Measurements from ENCODE around the gene TRAK1.

TRAK1 gene

DNA sequence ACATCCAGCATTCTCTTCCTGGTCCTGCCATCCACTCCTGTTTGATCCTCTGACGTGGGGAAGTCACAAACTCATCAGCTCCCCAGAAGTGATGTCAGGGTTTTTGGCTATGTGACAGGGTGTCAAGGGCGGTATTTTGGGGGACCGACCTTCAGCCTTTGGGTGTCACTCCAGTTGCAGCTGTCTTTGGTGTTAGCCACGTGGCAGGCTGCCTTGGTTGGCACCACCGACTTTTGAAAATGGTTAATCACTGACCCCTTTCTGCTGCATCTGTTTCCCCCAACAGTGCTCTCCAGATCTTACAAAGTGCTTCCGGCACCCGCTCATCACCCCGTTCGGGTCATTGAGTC lies 86.6 kb downstream of the TRAK1 start:
- no peak for DNase-seq (ENCODE audit: low read depth)

DNA sequence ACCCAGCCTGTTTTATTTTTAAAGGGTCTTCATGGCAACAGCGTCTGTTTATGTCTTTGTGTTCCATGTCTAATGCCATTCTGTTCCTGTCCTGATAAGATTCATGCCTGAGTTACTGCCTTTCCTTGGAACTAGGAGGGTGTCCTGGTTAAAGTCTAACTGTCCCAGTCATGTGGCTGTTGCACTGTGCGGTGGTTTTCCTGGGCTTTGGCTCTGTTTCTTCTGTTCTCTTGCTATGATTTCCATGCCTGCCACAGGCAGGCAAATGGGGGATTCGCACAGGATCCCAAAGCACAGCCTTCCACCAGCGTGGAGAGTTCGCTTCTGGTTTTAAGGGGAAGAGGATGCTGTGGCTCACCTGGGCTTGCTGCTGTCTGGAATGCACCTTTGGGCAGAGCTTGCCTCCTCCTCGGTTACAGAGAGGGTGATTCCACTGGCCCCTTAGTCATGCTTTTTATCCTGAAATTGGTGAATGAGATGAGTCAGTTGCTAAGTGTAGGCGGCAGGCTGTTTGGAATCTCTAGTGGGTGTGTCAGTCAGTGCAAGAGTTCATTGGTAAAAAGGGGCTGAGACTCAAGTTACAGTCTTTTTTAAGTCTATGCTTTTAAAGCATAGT lies 88.1 kb downstream of the TRAK1 start:
- DNase-seq (ENCODE audit: low read depth): no peak

DNA sequence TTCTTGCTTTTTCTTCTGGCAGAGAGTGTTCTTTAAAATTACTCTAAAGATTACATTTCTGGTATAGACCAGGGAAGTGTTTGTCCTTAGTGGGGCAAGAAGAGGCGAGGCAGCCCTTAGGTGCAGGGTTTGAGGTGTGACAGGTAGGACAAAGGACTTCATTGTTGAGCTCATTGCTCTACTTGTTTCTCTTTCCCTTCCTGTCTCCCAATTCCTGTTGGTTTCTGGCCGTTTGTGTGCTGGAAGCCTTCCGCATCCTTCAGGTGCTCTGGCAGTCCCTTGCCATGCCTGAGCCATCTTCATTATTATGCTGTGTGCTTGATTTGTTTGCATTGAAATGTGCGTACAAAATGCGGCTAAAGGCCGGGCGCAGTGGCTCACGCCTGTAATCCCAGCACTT lies 89.7 kb downstream of the TRAK1 start:
- no peak for DNase-seq (ENCODE audit: low read depth)

DNA sequence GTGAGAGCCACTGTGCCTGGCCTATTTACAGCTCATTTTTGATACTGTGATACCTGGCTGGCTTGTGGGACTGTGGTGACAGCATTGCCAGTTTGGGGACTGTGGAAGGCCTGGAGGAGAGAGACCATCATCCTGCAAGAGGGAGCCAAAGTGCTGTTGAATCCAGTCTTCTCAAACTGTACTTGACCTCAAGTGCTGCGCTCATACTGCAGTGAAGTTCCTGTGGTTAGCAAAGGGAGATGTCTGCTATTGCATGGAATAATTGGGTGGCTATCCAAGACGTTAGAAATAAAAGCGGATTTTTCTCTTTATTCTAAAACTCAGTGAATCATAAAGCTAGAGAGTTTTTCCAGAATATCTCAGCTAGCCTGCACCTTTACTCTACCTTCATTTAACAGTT lies 91.4 kb downstream of the TRAK1 start:
- DNase-seq (ENCODE audit: low read depth): no peak

DNA sequence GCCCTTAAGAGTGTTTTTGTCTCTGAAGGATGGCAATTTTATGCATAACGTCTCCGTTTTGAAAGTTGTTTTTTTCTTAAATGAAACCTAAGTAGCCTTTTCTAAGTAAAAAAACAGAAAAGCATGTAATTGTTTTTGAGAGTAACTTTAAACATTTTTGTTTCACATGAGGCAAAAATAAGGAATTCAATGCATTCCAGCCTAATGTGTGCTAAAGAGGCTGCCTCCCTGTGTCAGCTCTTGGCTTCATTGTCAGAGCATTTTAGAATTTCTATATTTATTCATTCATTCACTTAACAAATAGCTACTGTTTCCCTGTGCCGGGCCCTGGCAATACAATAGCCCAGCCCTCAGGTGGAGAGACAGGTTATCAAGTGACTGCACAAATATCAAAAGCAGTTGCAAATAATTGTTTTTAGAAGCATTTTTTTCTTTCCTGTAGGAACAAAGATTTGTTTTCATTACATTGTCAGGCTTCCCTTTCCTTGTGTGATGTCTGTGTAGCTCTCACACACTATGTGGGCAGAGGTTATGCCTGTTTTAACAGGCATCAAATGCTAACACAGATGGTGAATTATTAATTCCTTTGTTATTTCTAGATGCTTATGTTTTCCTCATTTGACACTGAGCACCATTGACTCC lies 93.0 kb downstream of the TRAK1 start:
- no peak for DNase-seq (ENCODE audit: low read depth)

DNA sequence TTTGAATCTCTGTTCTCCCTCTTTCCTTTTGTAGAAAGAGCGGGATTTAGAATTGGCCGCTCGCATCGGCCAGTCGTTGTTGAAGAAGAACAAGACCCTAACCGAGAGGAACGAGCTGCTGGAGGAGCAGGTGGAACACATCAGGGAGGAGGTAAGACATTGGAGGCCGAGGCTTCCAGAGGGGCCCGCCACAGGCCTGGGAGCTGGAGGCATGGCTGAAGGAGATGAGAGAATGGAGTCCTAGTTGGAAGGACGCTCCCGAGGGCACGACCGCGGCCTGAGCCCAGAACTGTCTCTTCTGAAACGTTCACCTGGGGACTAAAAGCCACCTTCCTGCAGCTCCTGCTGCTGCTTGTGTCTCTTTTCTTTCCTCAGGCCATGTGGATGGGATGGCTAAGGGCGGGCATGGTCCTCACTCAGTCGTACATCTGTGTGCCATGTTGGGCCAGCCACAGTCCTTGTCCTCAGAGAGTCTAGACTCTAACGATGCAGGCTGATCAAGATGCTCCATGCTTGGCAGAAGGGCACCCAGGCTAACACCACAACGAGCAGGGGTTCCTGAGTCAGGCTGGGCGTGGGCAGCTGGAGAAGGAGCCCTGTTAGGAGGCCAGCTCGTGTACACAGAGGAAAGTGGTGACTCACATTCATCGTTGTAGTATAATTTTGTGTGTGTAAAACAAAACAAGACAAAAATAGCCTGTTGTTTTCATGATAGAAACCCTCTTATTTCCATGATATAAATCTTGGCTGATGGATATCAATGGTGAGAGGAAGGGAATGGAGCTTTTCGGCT lies 93.7 kb downstream of the TRAK1 start:
- DNase-seq (ENCODE audit: low read depth): no peak

DNA sequence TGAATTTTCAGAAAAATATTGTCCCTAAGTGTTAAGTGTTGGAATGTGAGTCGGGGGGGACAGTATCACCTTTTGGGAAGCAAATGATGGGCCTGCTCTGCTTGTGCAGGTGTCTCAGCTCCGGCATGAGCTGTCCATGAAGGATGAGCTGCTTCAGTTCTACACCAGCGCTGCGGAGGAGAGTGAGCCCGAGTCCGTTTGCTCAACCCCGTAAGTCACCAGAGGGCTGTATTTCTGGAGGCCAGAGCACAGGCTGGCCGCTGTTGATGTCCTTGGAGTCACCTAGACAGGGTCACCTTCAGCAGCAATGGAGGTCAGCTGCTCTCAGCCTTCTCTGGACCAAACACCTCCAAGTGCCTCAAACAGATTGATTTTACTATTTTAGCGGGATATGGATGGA lies 96.8 kb downstream of the TRAK1 start:
- DNase-seq (ENCODE audit: low read depth): no peak

DNA sequence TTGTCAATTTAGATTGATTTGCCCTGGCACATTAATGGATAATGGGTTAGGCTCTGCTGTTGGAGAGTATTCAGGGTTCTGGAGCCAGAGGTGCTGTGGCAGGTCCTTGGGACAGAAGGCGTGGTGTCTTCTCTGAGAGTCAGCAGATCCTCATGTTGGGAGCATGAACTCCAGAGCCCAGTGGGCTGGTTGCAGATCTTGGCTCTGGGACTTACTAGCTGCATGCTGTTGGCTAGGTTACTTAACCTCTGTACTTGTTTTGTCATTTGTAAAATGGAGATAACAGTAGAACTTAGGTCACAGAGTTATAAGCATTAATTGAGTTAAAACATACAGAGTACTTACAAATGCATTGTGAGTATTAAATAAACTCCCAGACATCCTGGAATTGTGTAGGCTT lies 97.2 kb downstream of the TRAK1 start:
- no peak for DNase-seq (ENCODE audit: low read depth)

DNA sequence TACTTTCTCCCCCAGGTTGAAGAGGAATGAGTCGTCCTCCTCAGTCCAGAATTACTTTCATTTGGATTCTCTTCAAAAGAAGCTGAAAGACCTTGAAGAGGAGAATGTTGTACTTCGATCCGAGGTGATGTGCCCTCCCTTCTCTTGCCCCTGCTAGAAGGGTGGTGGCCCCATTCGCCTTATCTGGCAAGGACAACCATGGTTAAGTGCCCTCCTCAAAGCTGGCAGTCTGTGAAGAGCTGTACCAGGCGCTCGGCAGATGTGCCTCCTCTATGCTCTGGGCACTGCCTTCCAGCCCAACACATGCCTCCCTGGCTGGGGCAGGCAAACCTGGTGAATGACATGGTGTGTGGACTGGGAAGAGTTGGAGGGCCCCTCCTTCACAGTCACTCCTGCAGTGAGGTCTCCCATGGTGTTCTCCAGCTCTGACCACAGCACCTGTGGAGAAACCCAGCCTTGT lies 97.9 kb downstream of the TRAK1 start:
- no peak for DNase-seq (ENCODE audit: low read depth)

DNA sequence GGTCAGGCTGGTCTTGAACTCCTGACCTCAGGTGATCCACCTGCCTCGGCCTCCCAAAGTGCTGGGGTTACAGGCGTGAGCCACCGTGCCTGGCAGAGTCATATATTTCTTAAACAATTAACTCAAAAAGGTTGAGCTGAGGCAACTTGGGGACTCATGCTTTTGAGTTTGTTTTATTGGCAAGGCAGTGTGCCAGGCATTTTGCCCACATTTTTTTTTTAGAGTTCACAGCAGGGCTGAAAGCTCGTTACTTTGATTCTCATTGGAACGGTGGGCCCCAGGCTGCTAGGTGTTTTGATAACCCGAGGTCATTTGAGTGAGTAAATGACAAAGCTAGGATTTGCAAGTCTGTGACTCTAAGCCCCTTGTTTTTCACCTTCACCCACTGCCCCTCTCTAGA lies 98.6 kb downstream of the TRAK1 start:
- DNase-seq (ENCODE audit: low read depth): no peak

DNA sequence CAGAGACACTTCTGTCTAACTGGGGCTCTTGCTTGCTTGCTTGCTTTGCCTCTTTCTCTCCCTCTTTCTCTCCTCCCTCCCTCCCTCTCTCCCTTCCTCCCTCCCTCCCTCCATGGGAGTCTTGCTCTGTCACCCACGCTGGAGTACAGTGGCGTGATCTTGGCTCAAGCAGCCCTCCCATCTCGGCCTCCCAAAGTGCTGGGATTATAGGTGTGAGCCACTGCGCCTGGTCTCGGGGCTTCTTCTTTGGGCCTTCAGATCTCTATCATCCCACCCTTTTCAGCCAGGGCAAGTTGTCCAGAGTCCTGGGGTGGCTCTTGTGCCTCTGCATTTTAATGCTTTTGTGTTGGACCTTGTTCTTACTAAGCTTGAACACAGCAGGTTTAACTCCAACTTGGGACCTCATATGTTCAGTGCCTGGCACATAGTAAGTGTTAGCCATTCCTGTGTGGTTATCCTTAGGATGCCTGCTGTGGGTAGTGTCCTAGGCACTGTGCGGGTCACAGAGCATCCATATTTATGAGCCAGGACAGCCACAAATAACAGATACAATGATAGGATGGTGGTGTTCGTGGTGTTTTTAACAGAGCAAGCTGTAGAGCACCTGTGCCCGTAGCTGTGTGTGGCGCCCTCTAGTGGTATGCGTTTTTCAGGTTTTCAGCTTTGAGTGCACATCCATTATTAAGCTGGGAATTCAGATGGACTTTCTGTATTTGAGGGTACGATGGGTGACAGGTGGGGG lies 99.7 kb downstream of the TRAK1 start:
- peak; percentile 39 for DNase-seq (ENCODE audit: low read depth)

DNA sequence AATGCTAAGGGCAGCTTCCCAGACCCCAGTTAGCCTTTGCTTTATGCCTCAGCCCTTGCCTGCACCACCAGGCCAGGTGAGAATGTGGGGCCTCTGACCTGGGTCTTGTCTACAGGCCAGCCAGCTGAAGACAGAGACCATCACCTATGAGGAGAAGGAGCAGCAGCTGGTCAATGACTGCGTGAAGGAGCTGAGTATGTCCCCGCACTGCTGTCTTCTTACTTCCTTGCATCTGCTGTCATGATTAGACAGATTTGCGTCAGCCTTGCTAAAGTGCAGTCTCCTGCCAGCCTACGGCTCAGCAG lies 100.2 kb downstream of the TRAK1 start:
- no peak for DNase-seq (ENCODE audit: low read depth)

DNA sequence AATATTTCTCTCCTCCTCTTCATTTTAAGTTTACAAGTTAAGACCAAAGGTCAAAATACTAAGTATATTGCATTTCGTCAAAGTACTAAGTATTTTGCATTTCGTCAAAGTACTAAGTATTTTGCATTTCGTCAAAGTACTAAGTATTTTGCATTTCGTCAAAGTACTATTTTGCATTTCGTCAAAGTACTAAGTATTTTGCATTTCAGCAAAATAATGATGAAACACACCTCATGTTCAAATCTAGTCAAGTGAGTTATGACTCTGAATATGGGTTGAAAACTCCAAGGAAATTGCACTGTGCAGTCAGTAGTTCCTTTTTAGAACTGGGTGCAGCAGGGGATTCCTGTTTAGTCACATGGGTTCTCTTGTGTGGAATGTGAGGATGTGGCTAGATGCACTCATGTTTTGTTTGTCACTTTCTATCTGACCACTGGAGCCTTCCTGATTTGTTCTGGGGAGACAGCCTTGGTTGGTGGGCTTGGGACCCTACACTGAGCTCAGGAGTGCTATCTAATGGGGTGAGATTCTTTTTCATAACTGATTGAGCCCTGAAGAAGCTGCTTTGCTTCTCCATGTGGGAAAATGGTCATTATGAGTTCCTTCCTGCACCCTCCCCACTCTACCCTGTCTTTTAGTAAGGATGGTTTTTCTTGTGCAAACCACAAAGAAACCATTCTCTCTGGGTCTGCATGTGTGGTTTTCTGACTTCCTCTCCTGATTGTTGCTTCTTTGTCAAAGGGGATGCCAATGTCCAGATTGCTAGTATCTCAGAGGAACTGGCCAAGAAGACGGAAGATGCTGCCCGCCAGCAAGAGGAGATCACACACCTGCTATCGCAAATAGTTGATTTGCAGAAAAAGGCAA lies 101.4 kb downstream of the TRAK1 start:
- no peak for DNase-seq (ENCODE audit: low read depth)

DNA sequence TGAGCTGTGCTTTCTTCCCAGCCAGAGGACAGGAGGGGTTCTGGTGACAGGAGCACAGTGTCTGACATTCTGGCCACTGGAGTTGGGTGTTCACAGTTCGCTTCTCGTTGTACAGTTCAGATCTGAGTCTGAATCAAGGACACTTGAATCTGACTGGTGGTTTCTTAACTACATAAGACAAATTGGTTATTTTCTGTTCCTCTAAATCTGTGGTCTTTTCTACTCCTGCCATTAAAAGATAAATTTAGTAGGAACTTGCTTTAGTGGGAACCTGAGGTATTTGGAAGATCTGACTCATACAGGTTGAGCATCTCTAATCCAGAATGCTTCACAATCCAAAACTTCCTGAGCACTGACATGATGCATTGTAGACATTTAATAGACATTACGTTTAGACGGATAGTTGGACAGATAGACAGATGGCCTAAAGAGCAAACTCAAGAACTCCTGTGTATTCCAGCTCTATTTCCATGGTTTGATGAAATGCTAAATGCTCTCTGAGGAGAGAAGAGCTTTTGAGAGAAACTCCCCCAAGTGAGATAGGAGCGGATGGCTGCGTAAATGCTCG lies 103.9 kb downstream of the TRAK1 start:
- no peak for DNase-seq (ENCODE audit: low read depth)

DNA sequence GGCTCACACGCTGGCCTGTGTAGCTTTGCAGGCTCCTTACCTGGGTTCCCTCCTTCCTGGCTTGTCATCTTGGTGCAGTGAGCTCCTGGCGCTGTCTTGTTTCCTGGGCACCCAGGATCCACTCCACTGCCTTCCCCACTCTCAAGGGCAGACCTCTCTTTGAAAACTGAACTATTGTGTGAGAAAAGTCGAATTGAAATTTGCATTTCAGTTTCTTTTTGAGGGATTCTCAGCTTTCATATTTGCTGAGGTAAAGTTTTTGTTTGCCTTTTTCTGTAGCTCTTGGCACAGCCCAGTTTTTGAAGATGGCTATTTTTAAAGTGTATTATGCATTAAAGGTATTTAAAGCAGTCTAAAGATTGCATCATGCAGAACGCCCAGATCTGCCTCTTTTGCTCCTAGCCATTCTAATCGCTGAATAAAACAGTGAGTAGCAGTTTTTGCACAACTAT lies 104.7 kb downstream of the TRAK1 start:
- no peak for DNase-seq (ENCODE audit: low read depth)

DNA sequence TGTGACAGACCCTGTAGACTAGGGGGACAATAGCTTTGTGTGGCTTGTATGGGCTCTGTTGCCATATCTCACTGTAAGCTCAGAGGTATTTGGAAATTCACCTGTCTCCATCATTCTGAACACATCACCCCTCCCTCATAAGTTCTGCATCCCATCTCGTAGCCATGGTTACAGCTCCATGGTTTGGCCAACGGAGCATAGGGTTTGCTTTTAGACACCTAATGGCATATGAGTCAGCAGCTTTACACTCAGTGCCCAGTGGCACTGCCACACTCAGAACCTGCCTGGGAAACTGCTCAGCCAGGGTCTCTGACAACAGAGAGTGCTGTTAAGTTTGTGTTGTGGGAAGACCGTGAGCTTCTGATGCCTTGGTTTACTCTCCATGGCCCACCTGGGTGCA lies 107.6 kb downstream of the TRAK1 start:
- DNase-seq (ENCODE audit: low read depth): no peak

DNA sequence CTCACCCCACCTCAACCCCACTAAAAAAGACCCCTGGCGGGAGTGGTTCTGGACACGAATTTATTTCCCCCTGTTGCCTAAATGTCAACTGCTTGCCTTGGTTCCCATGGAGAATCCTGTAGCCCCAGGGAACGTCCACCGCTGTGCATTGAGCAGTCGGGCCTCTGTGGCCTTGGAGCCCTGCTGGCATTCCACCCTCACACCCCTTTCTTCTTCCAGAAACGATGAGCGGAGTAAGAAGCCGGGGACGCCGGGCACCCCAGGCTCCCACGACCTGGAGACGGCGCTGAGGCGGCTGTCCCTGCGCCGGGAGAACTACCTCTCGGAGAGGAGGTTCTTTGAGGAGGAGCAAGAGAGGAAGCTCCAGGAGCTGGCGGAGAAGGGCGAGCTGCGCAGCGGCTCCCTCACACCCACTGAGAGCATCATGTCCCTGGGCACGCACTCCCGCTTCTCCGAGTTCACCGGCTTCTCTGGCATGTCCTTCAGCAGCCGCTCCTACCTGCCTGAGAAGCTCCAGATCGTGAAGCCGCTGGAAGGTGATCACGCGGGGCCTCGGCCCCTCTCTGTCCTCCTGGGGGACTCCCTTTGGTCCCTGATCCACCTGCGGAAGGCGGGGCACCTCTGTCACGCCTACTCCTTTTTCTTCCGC lies 111.2 kb downstream of the TRAK1 start:
- no peak for DNase-seq (ENCODE audit: low read depth)

DNA sequence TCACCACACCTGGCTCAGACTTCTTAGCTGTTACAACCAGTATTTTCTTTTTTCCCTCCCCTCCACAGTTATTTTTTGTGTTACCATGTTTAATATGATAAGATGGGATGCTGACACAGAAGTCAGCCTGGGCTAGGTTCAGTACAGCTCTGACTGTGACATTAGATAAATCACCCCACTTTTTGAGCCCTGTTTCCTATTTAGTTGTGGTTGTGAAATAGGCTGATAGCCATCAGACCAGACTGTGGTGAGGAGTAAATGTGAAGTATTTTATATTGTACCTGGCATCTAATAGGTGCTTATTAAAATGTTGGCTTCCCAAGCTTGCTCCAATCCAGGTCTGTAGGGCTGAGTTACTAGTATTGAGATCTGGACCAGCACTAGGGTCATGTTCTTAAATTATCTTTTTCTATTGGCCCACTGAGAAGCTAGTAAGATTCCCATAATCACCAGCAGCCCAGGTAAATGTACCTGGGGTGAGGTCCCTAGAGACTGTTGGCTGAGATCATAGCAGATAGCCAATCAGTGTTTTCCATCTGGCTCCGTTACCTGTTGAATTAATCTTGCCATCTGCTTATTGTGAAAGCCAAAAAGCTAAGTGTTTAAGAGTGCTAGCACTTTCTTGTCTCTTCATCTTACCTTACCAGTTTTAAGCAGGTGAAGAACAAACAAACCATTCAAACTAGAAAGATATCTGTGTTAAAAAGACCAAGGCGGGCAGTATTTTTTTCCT lies 113.9 kb downstream of the TRAK1 start:
- no peak for DNase-seq (ENCODE audit: low read depth)

DNA sequence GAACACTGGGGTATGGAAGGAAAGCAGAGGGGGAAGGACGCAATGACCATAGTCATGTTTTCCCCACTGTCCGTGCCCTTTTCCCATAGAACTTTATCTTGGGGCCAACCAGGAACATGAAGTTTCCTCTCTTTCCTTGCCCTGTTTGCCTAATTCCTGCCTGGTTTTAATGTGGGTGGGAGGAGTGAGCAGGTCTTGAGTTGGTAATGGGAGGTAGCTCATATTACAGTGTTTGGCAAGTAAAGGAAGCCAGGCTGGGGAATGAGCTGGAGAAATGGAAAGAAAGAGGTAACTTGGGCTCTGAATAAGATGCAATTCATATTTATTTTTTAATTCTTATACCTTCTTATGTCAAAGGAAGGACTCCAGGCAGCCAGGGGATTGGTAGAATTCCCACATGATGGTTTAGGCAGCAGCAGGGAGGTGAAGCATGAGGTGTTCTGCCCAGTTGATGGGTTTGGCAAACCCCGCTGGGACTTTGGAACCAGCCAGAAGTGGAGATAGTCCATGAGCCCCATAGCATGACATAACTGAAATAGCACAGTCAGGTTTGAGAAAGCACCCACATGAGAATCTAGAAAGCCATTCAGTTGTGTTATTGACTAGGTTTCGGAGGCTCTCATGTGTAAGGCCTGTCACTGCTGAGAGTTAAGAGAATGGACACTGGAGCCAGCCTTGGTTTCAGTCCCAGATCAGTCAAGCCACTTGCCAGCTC lies 114.8 kb downstream of the TRAK1 start:
- DNase-seq (ENCODE audit: low read depth): no peak

DNA sequence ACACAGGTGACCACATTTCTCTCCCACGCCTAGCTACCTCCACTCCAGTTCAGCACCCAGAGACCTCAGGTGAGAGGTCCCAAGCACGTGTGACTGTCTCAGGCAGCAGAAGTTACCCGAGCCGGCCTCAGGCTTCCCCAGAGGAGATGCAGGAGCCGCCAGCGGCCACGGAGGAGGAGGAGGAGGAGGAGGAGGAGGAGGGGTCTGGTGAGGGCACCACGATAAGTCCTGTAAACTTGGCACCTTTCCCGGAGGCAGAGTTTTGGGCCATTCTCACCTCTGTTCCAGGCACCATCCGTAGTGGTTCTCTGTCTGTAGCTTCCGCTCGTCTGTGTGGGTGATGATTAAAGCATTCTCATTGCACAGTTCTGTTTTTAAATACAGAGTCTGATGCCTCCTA lies 118.8 kb downstream of the TRAK1 start:
- no peak for DNase-seq (ENCODE audit: low read depth)
